K562 (cell line): Measurements from ENCODE around the gene ANKRD24. TPM values are rescaled to one million over a fixed set of nuclear protein-coding genes. Genes with fewer than 3 reads are reported as not detected.

Experiments
- CHD7 ChIP-seq: fragments of 200-600 bp; sonication (generic); IDR thresholded peaks from one replicate; pipeline ENCODE4 v1.6.1; 2012; ENCODE audit warnings: mild to moderate bottlenecking, low read depth, low read length, inconsistent platforms
- CREB3L1 ChIP-seq: fragments of 450-650 bp; IDR thresholded peaks from 2 replicates; pipeline ENCODE4 v1.6.1; 2014; ENCODE audit warnings: low read depth, mild to moderate bottlenecking, moderate library complexity, borderline replicate concordance
- EP400 ChIP-seq: fragments of 450-650 bp; IDR thresholded peaks from 2 replicates; pipeline ENCODE4 v1.6.1; 2017; ENCODE audit warnings: antibody characterized with exemption, mild to moderate bottlenecking, moderate library complexity
- KDM4B ChIP-seq, 2 experiments: fragments of 450-650 bp in 1 of 2; sonication (generic) in 1 of 2; IDR thresholded peaks; 2 replicates each; pipeline ENCODE4 v1.6.1; 2016 to 2017; ENCODE audit warnings: borderline replicate concordance in 2 of 2, antibody characterized with exemption in 1 of 2, low read depth in 1 of 2, mild to moderate bottlenecking in 1 of 2
- MCM7 ChIP-seq, 2 experiments: fragments of 450-650 bp; IDR thresholded peaks; 2 replicates each; pipeline ENCODE4 v1.6.1; 2016 to 2018
- NRF1 ChIP-seq, 2 experiments: fragments of 450-650 bp; IDR thresholded peaks in 1 of 2; conservative IDR thresholded peaks in 1 of 2; 2 replicates each; pipeline ENCODE4 v1.6.1; 2014; ENCODE audit warnings: mild to moderate bottlenecking in 2 of 2
- RBBP5 ChIP-seq: fragments of 200-600 bp; sonication (generic); IDR thresholded peaks from 2 replicates; pipeline ENCODE4 v1.6.1; 2012; ENCODE audit warnings: borderline replicate concordance, mild to moderate bottlenecking, low read length, control low read depth, inconsistent platforms; ENCODE audit not compliant: insufficient read depth, poor library complexity, severe bottlenecking
- SIX5 ChIP-seq, 2 experiments: IDR thresholded peaks; 2 replicates each; pipeline ENCODE4 v1.6.1; 2011; ENCODE audit warnings: low read length in 2 of 2, borderline replicate concordance in 1 of 2, low read depth in 1 of 2, mild to moderate bottlenecking in 1 of 2, moderate library complexity in 1 of 2; ENCODE audit not compliant: insufficient read depth in 1 of 2
- SRSF9 ChIP-seq: fragments of 200-400 bp; formaldehyde crosslinking; IDR thresholded peaks from 2 replicates; pipeline ENCODE4 v1.6.1; 2017; ENCODE audit warnings: low read depth, low read length, borderline replicate concordance
- ZBTB34 ChIP-seq: fragments of 250-450 bp; sonication (Bioruptor Pico); IDR thresholded peaks from 2 replicates; pipeline ENCODE4 v1.8.0; 2021; ENCODE audit warnings: mild to moderate bottlenecking, moderate library complexity
- polyA plus RNA-seq, 8 experiments: library from polyadenylated mRNA; depleted of rRNA in 4 of 8; stranded (reverse) in 5 of 8; unstranded in 3 of 8; fragments of >200 nt; fragmentation: Nextera tagmentation in 2 of 8; fragmentation: Illumina TruSeq in 1 of 8; extraction: Ambion mirVana in 2 of 8; extraction: Trizol in 1 of 8; gene quantifications; 2 replicates each; pipeline versions ENCODE4 v1.2.1 to v1.2.3, GENCODE V29; 2011 to 2014; ENCODE audit warnings: inconsistent platforms in 1 of 8, missing spikeins in 1 of 8
- total RNA-seq, 7 experiments: library from RNA; depleted of rRNA in 6 of 7; stranded (reverse); fragments of >200 nt in 6 of 7; fragmentation: Illumina TruSeq in 2 of 7; extraction: Trizol in 2 of 7; gene quantifications; 2 replicates each; pipeline versions ENCODE4 v1.2.1 to v1.2.3, GENCODE V29; 2011 to 2021; ENCODE audit warnings: low replicate concordance in 1 of 7

Gene ANKRD24
- total and polyA plus RNA-seq, 9 of the 15 experiments (the other 6 are each of a cell fraction or from before 2014, with no cell fraction given): 0.07 to 0.12 (median 0.09) TPM; not detected in 5

GRCh38 chr19:4246767-4247593, 64.5 kb downstream of the ANKRD24 start, which contains the start of gene YJU2 (continued):
- TF ChIP-seq CHD7 (no peak), SIX5 (IDR thresholded peaks at IDR 0.05; ENCODE audit: borderline replicate concordance in 1 of 2, insufficient read depth in 1 of 2, low read depth in 1 of 2, low read length in 2 of 2) (peak; percentile 49 to 60; a peak in 3 of 4 replicates), KDM4B (IDR thresholded peaks at IDR 0.05; ENCODE audit: borderline replicate concordance in 2 of 2, low read depth in 1 of 2) (0 out of 4 replicates have a peak, but pooled peaks of 1 of the 2 experiments have one; percentile 38), CREB3L1 (peak; percentile 97), ZBTB34 (CRISPR knock-in tag) (no peak), RBBP5 (peak; percentile 86), NRF1 (conservative IDR thresholded peaks at IDR 0.05 in 1 of 2, IDR thresholded peaks at IDR 0.05 in 1 of 2) (peak; percentile 37 to 50; a peak in 2 of 4 replicates), SRSF9 (no peak), MCM7 (IDR thresholded peaks at IDR 0.05) (no peak), EP400 (peak; percentile 96)
